Measurements from ENCODE around the gene AFF3. TPM values are rescaled to one million over a fixed set of nuclear protein-coding genes. Genes with fewer than 3 reads are reported as not detected.
A peak's percentile ranks its signal among the peaks of the same experiment; 100 is the strongest.
"Not testable (repeated sequence)": the region's sequence is repeated elsewhere in the genome, so short reads cannot be mapped to it uniquely, and the experiment has no call there.

AFF3 gene
- total and polyA plus RNA-seq, 2 of the 13 experiments (the other 11 are each of a cell fraction or from before 2014, with no cell fraction given), result not detected

- ATAC-seq (no peak), FAIRE-seq (no peak), DNase-seq (ENCODE audit: low spot score) (no peak)
- Histone ChIP-seq H3K79me2 (ENCODE audit: insufficient read depth, low read length) (no peaks in the 10 kb centered on the region), H3K4me2 (ENCODE audit: low read depth, low read length) (no peak overlapping the region), H3K9me3 (ENCODE audit: low read length) (no peaks in the 10 kb centered on the region), H3K27ac (ENCODE audit: extremely low read length, insufficient read depth, low read length) (no peak overlapping the region), H4K20me1 (ENCODE audit: insufficient read depth, low read length) (no peaks in the 10 kb centered on the region), H3K36me3 (replicated peaks in 1 of 2; ENCODE audit: control insufficient read depth in 1 of 2, insufficient read depth in 2 of 2, low read length in 2 of 2) (no peaks in the 10 kb centered on the region), H3K4me1 (ENCODE audit: insufficient read depth, low read length) (no peaks in the 10 kb centered on the region), H3K9ac (ENCODE audit: insufficient read depth, low read depth, low read length) (no peak overlapping the region), H2AFZ (ENCODE audit: low read length) (no peak overlapping the region), H3K27me3 (ENCODE audit: control insufficient read depth in 1 of 2, insufficient read depth in 2 of 2, low read length in 2 of 2) (no peaks in the 10 kb centered on the region; a peak in 2 of 5 replicates), H3K4me3 (replicated peaks in 1 of 3; ENCODE audit: insufficient read depth in 1 of 3, low read depth in 2 of 3, low read length in 3 of 3) (no peak overlapping the region)
- WGBS (ENCODE audit: low lambda C conversion rate), result 7% methylated on average over 6 of the region's 6 CpGs
- TF ChIP-seq REXO4 (CRISPR knock-in tag; IDR thresholded peaks at IDR 0.05; ENCODE audit: borderline replicate concordance) (no peak), STAG1 (CRISPR knock-in tag; IDR thresholded peaks at IDR 0.05) (peak; percentile 25; the same call in 1 of the 2 replicates), SRY (CRISPR knock-in tag; IDR thresholded peaks at IDR 0.05) (no peak), CERS6 (CRISPR knock-in tag; IDR thresholded peaks at IDR 0.05) (no peak), ZNF550 (CRISPR knock-in tag; IDR thresholded peaks at IDR 0.05; ENCODE audit: borderline replicate concordance) (no peak), ZMYM2 (CRISPR knock-in tag; IDR thresholded peaks at IDR 0.05) (no peak), TRAFD1 (CRISPR knock-in tag; IDR thresholded peaks at IDR 0.05; ENCODE audit: borderline replicate concordance) (no peak)
- TF ChIP-seq, protein P1, sequence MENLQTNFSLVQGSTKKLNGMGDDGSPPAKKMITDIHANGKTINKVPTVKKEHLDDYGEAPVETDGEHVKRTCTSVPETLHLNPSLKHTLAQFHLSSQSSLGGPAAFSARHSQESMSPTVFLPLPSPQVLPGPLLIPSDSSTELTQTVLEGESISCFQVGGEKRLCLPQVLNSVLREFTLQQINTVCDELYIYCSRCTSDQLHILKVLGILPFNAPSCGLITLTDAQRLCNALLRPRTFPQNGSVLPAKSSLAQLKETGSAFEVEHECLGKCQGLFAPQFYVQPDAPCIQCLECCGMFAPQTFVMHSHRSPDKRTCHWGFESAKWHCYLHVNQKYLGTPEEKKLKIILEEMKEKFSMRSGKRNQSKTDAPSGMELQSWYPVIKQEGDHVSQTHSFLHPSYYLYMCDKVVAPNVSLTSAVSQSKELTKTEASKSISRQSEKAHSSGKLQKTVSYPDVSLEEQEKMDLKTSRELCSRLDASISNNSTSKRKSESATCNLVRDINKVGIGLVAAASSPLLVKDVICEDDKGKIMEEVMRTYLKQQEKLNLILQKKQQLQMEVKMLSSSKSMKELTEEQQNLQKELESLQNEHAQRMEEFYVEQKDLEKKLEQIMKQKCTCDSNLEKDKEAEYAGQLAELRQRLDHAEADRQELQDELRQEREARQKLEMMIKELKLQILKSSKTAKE (CRISPR knock-in tag; IDR thresholded peaks at IDR 0.05; ENCODE audit: borderline replicate concordance), result no peak
- in situ Hi-C loops (cut with HindIII; ENCODE audit: extremely low pct_ligation_motif_present, low pct_unique_long_range_greater_than_20kb), result no loop called here
- intact Hi-C loops (cut with micrococcal nuclease; ENCODE audit: unreplicated experiment), result no loop called here
- CTCF ChIA-PET (ENCODE audit: low intra/inter-chr PET ratio, low total read pairs), result no interaction called here
- POLR2A ChIA-PET, result no interaction called here
- BruUV-seq (replicated peaks), result no TSS peak
Measured at GRCh38 chr2:99933894-99934650, 208.3 kb downstream of the AFF3 start.

GRCh38 chr2:99933491-99933890, 208.9 kb downstream of the AFF3 start:
- H4K20me1 ChIP-seq (ENCODE audit: insufficient read depth, low read length); H3K4me3 ChIP-seq (replicated peaks in 1 of 3; ENCODE audit: insufficient read depth in 1 of 3, low read depth in 2 of 3, low read length in 3 of 3); ATAC-seq; FAIRE-seq; DNase-seq (ENCODE audit: low spot score); H3K79me2 ChIP-seq (ENCODE audit: insufficient read depth, low read length); H3K27ac ChIP-seq (ENCODE audit: extremely low read length, insufficient read depth, low read length); H3K4me2 ChIP-seq (ENCODE audit: low read depth, low read length); H3K9me3 ChIP-seq (ENCODE audit: low read length); BruUV-seq (replicated peaks); H3K9ac ChIP-seq (ENCODE audit: insufficient read depth, low read depth, low read length); intact Hi-C loops (cut with micrococcal nuclease; ENCODE audit: unreplicated experiment); CTCF ChIA-PET (ENCODE audit: low intra/inter-chr PET ratio, low total read pairs); H3K36me3 ChIP-seq (replicated peaks in 1 of 2; ENCODE audit: control insufficient read depth in 1 of 2, insufficient read depth in 2 of 2, low read length in 2 of 2); in situ Hi-C loops (cut with HindIII; ENCODE audit: extremely low pct_ligation_motif_present, low pct_unique_long_range_greater_than_20kb); H2AFZ ChIP-seq (ENCODE audit: low read length); POLR2A ChIA-PET; H3K27me3 ChIP-seq (ENCODE audit: control insufficient read depth in 1 of 2, insufficient read depth in 2 of 2, low read length in 2 of 2); H3K4me1 ChIP-seq (ENCODE audit: insufficient read depth, low read length): not testable (repeated sequence)
- 32% methylated on average over 3 of the region's 3 CpGs for WGBS (ENCODE audit: low lambda C conversion rate)

All from HepG2 (cell line).